T follicular helper cell (primary cell): Measurements from ENCODE around the gene MAPK8IP3.

ENCODE experiments used
- DNase-seq: peaks from one replicate; pipeline ENCODE4 v3.0.0-alpha.2; 2020; ENCODE audit warnings: low read depth

The MAPK8IP3 gene

GRCh38 chr16:1740234-1740633 lies 34.2 kb downstream of the MAPK8IP3 start:
- DNase-seq: no peak

DNA sequence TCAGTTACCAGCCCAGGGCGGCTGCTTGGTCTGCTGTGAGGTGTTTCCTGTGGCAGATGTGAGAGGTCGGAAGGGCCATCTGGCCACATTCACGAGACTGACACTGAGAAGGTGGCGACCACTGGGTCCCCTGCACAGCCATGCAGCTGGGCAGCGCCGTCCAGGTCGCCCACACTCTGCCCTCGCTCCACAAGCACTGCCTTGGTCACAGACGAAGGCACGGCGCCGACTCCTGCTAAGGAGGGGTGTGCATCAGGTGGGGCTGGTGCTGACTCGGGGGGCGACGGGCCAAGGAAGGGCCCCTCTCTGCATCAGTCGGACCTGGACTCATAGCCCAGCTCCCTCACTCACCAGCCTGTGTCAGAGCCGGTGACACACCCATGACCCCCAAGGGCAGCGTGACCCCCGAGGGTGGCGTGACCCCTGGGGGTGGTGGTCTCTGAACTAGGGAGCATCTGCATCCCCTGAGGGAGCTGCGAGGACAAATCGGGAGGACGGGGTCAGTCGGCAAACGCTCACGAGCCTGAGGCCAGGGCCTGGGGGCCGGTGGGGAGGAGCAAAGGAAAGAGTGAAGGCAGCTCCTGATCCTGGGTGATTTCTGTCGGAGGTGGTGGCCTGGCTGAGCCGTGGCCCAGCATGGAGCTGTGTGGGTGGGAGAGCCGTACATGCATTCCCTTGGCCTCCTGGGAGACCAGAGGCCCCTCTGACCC lies 34.9 kb downstream of the MAPK8IP3 start:
- DNase-seq: no peak

- no peak for DNase-seq
These were observed 35.7 kb downstream of the MAPK8IP3 start for GRCh38 chr16:1741553-1742165.

DNA sequence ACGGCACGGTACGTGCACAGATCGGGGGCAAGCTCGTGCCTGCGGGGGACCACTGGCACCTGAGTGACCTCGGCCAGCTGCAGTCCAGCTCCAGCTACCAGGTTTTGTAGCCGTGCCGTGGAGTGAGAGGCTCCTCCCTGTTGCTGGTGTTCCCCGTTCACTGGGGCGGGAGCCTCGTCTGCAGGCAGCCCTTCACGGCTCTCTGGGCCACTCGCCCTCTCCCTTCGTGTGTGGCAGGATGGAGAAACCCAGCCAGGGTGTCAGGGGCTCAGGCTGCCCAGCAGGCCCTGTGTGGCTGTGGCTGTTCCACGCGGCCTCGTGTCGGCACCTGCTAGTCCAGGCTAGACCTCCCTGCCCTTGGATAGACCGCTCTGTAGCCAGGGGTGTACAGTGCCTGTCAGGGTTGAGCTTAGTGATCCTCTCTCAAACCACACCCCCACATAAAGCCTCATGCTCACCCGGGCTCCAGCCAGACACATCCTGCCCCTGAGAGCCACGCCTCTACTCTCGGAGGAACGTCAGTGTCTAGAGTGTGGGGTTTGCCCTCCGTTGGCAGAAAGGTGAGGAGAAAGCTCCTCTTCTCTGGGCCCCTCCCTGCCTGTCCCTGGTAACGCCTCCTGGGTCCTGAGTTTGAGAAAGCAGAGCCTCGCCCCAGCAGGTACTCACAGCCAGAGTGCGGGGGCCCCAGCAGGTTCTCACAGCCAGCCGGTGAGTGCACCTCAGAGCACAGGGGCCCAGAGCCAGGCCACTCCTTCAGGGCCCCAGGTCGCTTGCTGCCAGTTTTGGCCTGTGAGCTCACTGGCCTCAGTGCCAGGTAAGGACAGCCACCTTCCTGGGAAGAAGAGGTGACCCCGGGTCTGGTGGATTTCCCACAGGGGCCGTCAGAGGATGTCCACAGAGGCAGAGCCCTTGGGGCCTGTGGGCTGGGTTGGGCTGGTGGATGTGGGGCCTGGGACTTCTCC lies 37.7 kb downstream of the MAPK8IP3 start:
- DNase-seq: no peak

DNA sequence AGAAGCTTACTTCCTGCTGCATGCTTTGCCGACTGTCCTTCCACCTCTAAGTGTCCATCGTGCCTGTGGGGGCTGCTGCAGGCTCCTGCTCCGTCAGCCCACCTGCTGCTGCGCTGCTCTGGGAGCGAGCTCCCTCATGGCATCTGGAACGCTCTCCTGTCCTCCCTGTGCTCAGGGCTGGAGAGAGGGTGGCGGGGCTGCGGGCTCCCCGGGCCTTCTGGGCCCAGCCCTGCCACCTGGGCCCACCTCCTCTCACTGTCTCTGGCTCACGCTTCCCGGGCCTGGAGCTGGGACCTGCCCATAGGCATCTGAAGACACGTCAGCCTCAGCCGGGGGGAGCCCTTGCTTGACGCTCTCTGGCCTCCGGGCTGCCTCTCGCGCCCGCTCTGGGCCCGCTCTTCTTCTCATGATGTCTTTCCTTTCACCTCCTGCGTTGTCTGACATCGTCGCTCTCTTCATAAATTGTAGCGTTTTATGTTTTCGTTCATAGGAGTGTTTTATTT lies 38.4 kb downstream of the MAPK8IP3 start:
- no peak for DNase-seq

DNA sequence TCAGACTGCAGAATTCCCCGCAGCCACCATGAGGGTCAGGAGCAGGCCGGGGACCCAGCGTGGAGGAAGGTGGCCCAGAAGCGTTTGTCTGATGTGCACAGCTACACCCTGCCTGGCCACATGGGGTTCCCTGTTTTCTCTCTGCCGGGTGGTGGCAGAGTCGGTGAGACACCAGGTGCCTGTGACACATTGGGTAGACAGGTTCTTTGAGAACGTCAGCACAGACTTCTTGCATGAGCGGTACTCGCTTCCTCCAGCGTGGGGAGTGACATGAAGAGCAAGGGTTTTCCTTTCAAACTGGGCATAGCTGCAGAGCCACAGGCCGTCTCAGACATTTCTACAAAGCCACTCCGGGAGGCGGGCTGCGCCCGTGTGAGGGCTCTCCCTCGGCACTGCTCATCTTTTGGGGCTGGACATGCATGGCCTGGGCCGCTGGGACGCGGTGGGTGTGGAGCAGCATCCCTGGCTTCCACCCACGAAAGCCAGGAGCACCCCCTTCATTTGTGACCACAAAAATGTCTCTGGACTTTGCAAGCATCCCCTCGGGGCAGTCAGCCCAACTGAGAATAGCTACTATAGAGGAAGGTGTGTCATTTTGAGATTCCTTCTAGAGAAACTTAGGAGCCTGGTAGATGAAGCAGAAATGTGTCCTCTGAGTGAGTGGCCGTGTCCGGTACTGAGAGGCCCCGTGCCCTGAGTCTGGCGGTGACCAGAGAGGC lies 39.3 kb downstream of the MAPK8IP3 start:
- DNase-seq: no peak

DNA sequence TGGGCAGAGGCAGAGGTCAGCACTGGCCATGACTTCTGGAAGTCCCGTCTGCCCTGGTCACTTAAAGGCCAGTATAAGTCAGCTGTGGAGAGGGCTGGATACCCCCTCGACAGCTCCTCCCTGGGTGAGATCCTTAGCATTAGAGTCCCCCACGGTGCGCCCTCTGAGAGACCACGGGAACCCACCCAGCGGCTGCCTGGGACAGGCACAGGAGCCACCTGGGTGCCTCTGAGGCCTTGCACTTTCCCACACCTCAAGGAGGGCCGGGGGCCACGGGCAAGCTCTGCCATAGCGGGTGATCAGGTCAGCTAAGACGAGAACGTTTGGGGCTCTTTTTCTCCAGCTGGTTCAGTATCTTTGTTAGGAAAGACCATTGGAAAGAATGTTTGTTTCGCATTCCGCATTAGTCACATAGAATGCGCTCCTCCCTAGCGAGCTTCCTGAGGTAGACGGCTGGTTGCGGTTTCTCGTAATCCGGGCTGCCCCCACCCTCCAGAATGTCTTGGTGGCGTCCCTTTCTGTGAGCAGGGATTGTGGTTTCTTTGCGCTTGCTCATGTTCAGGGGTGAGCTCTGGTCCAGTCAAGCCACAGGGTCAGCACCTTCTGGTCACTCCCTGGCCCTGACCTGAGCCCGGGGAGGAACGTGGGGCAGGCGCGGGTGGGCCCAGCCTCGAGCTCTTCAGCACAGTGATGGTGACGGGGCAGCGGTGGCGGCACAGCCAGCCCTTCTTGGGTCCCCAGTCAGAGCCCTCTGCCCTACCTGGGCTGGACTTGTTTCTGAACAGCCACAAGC lies 40.1 kb downstream of the MAPK8IP3 start:
- no peak for DNase-seq

GRCh38 chr16:1746693-1747195 lies 40.7 kb downstream of the MAPK8IP3 start:
- no peak for DNase-seq

DNA sequence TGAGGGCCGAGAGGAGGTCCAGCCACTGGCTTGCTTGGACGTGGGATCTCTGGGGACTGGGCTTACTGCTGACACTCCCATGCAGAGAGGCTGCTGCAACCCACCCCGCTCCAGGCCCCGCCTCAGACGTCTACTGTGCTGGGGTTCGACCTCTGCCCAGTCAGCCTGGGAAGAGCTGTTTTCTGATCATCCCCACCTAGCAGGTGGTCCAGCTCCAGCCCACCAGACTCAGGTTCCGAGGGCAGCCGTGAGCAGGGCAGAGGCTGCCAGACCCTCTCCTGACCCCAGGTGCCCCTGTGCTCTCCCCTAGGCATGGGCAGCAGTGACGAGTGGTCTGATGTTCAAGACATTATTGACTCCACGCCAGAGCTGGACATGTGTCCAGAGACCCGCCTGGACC lies 41.9 kb downstream of the MAPK8IP3 start:
- no peak for DNase-seq

- DNase-seq: no peak
These were observed 43.4 kb downstream of the MAPK8IP3 start for GRCh38 chr16:1749152-1750117.

DNA sequence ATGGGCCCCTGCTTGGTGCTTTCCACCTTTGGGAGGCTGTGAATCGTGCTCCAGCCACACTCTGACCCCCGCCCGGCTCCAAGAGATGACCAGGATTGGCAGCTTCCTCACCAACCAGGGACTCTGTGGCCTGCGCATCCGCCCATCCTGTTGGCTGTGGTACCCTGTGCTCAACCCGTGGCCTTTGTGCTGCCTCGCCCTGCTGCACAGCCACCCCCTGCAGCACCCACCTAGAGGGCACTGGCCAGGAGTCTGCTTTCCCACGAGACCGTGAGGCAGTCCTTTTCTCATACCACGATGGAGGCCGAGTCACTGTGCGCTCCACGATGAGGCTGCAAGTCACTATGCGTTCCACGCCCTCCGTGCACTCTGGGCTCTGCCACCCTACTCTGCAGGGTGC lies 46.0 kb downstream of the MAPK8IP3 start:
- DNase-seq: no peak

DNA sequence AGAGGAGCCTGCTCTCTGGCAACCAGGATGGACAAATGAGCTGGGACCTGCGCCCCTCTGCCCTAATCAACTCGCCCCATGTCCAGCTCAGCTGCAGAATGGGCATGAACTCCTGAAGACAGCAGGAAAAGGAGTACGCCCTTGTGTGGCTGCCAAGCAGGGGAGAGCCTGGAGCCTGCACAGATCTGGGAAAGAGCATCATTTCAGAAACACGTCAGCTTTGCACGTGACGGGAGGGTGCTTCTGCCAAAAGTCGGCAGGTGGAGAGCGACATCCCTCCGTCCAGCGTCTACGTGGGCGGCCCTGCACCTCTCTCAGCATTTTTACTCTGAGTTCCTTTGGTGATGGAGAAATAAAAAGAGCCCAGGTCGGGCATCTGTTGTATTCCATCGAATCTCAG lies 46.9 kb downstream of the MAPK8IP3 start:
- DNase-seq: no peak

GRCh38 chr16:1754204-1754603 lies 48.2 kb downstream of the MAPK8IP3 start:
- DNase-seq: no peak

DNA sequence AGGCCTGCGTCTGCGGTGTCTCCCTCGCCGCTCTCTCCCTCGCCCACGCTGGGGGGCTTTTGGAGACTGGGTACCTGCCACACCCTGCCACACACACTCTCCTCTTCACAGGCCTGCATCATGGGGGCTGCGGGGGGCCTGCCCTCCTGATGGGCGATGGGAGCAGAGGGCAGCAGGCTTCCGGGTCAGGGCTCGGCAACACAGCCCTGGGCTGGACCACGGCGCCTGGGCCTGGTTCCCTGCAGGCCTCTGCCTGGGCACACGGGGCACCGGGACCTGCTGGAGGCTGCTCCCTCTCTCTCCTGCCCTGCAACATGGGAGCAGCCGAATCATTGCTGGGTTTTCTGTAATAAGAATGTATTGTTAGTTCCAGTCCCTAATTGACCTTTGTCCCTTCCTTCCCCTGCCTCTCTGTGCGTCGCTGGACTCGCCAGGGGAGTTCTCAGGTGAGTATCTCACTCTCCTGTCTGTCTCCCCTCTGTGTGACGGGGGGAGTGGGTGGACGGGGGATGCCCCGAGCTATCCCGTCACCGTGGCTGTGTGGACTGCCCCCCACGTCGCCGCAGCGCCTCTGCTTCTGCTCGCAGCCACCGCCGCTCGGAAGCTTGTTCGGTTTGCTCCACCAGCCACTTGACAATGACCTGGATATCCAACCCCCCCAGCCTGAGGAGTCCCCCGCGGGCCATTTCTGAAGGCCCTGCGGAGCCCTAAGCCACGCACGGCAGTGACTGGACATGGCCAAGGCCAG lies 51.9 kb downstream of the MAPK8IP3 start:
- DNase-seq: no peak

- no peak for DNase-seq
These were observed 52.9 kb downstream of the MAPK8IP3 start for GRCh38 chr16:1758923-1759322.

- no peak for DNase-seq
These were observed 53.5 kb downstream of the MAPK8IP3 start for GRCh38 chr16:1759511-1759910.

GRCh38 chr16:1760911-1761310 lies 54.9 kb downstream of the MAPK8IP3 start:
- DNase-seq: no peak

DNA sequence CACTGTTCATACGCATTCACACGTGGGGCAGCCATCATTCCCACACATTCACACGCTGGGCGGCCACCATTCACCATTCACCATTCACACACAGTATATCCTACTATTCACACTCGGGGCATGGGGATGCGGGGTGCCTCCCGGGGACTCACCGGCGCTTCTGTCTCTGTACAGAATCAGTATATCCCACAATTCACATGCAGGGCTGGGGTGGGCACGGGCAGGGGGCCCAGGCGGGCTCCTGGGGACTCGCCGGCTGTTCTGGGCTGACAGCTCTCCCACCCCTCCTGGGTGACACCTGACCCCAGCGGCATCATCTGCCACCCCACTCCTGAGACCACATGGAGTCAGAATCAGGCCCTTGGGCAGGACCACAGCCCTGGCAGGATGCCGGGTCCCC lies 55.8 kb downstream of the MAPK8IP3 start:
- no peak for DNase-seq
